NCI-H524 treated with DMSO at 0.1 percent for 48 hours (cell line): ENCODE data around the gene INHBB.
"Not testable (repeated sequence)": the region's sequence is repeated elsewhere in the genome, so short reads cannot be mapped to it uniquely, and the experiment has no call there.

Source experiments
- DNase-seq: peaks from one replicate; lab custom pipeline; 2025; lab: John Stamatoyannopoulos, UW

INHBB gene

DNA sequence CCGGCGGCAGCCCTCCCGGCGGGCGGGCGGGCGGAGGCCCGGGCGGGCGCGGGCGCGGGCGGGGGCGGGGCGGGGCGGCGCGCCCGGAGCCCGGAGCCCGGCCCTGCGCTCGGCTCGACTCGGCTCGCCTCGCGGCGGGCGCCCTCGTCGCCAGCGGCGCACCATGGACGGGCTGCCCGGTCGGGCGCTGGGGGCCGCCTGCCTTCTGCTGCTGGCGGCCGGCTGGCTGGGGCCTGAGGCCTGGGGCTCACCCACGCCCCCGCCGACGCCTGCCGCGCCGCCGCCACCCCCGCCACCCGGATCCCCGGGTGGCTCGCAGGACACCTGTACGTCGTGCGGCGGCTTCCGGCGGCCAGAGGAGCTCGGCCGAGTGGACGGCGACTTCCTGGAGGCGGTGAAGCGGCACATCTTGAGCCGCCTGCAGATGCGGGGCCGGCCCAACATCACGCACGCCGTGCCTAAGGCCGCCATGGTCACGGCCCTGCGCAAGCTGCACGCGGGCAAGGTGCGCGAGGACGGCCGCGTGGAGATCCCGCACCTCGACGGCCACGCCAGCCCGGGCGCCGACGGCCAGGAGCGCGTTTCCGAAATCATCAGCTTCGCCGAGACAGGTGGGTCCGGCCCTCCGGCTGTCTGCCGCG is at the start of gene INHBB:
Gene INHBB, plus strand, starts transcription at position 111 of the 641 bp plus-strand sequence. Its CDS starts 53 bp downstream, at position 164.
- DNase-seq = no peak

- DNase-seq = no peak
These were observed 47.6 kb upstream of the INHBB start for GRCh38 chr2:120298173-120298835.

- DNase-seq = no peak
These were observed 46.9 kb upstream of the INHBB start for GRCh38 chr2:120299004-120299403.

- DNase-seq = no peak
These were observed 46.4 kb upstream of the INHBB start for GRCh38 chr2:120299561-120299960.

DNA sequence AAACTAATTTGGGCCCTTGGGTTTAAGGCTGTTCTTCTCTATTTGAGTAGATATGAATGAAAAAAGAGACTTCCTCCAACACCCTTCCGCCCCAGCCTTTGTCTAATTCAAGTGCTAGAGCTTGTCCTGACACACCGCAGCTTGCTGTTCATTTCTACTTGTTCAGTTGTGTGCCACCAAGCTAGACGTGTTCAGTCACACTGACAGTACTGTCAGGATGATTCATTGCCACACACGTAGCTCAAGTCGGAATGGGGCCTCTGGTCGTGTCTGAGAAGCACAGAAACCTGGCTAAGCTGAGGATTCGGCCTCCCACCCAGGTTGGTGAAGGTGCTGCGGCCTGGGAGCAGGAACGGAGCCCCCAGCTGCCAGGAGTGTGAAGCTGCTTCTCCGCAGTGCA is 45.6 kb upstream of the INHBB start:
- DNase-seq = no peak

- no peak for DNase-seq
These were observed 44.7 kb upstream of the INHBB start for GRCh38 chr2:120301284-120301683.

- DNase-seq = no peak
These were observed 43.6 kb upstream of the INHBB start for GRCh38 chr2:120302301-120302700.

DNA sequence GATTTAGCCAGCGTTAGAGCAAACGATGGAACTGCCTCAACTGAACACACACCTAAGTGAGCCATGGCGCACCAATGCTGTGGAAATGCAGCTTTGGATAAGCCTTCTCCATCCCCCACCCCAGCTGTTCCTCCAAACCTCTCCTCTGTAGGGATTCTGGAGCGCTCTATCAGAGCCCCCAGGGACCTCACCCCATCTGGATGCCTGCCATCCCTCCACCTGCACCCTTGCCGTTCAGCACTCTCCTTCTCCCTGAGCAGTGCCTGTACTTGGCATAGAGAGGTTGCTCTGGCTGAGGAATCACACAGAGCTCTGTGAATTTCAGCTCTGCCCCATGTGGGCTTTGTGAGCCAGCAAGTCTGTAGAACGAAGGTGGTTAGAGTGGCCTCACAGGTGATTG is 42.8 kb upstream of the INHBB start:
- peak; percentile 70 for DNase-seq

DNA sequence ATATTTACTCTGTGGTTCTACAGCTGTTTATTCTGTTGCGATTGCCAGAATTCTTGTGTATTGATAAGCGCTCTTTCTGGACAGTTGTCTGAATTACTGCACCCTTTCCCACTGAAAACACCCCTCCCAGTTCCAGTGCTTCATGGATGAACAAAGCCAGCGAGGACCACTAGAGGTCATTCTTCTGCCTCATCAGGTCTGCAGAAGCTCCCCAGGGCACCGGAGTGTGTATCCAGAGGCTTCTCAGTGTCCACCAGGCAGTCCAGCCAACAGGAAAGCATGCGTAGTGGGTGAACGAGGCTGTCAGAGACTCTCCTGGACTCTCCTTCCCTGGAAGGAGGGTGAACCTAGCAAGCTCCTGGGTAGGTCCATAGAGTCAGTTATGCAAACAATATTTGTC is 40.6 kb upstream of the INHBB start:
- no peak for DNase-seq

GRCh38 chr2:120305937-120306490 is 39.9 kb upstream of the INHBB start:
- DNase-seq = no peak

DNA sequence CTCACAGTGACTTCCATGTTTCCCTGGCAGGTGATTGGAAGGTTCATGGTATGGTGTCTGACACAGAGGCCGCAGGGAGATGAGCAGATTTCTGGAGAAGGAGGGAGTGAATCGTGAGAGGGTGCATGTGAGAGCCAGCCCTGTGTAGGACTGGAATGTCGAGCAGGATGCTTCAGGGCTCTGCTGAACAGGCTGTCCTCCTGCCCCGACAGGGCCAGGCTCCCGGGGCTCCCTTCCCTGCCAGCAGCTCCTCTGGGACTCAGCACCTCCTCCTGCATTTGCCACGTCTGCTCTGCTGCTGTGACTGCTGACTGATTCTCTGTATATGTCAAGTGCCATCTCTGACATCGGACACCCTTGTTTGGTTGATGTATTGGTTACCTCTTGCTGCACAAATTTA is 38.5 kb upstream of the INHBB start:
- DNase-seq = no peak

DNA sequence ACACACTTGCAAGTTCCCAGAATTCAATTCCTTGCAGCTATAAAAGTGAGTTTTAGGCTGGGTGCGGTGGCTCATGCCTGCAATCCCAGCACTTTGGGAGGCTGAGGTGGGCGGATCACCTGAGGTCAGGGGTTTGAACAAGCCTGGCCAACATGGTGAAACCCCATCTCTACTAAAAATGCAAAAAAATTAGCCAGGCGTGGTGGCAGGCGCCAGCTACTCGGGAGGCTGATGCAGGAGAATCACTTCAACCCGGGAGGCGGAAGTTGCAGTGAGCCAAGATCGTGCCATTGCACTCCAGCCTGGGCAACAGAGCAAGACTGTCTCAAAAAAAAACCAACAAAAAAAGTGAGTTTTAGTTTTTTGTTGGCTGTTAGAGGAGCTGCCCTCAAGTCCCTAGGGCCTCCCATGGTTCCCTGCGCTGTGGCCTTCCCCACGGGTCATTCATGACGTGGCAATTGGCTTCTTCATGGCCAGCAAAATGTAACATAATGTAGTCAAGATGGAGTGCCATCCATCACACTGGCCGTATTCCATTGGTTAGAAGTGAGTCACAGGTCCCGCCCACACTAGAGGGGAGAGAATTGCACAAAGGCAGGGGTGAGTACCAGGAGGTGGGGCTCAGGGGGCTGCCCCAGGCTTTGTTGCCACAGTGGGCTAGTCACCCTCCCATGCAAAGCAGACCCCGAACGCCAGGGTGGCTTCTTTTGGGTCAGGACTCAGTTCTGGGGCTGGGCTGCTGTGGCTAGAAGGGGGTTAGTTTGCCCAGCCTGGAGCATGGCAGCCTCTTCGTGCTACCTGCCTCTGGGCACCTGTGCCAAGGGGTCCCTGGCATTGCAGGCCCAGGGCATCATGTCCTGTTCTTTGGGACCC is 37.7 kb upstream of the INHBB start:
- DNase-seq = no peak

- no peak for DNase-seq
These were observed 35.8 kb upstream of the INHBB start for GRCh38 chr2:120310136-120310535.

- DNase-seq = not testable (repeated sequence)
These were observed 35.1 kb upstream of the INHBB start for GRCh38 chr2:120310841-120311240.

DNA sequence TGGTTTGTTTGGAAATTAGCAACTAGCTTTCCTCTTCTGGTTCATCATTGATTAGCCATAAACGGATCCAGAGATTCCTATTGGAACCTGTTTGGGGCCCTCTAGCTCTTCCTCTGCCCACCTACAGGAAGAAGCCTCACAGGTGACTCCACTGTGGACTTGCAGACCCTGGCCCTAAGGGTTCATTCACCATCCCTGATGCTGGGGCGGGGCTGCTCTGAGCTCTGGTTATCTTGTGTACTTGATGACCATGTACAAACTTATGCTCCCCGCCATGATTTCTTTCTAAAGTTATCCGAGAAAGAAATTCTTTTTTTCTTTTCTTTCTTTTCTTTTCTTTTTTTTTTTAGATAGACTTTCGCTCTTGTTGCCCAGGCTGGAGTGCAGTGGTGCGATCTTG is 33.9 kb upstream of the INHBB start:
- no peak for DNase-seq

DNA sequence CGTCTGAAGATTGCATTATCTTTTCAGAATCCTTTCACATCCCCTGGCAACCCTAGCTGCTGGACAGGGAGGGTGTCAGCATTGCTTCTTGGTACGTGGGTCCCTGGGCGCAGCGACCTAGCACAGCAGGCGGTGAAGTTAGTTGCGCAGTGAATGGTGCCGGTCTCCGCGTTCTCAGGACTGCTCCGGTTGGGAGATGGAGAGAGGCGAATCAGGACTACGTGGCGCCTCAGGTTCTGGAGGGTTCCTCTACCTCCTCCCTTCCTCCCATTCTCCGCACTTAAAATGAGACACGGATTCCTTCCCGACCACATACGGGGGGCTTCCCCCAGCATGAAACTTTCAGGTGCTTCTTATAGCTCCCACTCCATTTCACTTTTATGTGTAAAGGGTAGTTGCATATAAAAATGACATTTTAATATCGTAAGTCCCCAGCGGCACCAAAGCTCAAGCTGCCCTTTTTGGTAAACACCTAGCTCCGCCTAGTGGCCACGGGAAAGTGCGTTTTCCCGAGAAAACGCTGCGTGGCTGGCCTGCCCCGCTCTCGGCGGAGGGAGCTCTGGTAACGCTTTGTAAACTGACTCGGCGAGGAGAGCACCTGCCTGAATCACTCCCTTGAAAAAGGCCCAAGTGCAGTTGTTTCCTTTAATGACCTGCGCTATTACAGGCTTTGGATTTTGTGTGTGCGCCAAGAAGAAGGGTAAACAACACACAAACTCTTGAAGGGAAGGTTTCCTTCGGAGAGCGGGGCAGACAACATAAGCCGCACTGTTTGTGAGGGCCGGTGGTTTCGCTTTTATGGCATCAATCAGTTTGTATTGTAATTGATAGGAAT is 32.9 kb upstream of the INHBB start:
- DNase-seq = no peak

DNA sequence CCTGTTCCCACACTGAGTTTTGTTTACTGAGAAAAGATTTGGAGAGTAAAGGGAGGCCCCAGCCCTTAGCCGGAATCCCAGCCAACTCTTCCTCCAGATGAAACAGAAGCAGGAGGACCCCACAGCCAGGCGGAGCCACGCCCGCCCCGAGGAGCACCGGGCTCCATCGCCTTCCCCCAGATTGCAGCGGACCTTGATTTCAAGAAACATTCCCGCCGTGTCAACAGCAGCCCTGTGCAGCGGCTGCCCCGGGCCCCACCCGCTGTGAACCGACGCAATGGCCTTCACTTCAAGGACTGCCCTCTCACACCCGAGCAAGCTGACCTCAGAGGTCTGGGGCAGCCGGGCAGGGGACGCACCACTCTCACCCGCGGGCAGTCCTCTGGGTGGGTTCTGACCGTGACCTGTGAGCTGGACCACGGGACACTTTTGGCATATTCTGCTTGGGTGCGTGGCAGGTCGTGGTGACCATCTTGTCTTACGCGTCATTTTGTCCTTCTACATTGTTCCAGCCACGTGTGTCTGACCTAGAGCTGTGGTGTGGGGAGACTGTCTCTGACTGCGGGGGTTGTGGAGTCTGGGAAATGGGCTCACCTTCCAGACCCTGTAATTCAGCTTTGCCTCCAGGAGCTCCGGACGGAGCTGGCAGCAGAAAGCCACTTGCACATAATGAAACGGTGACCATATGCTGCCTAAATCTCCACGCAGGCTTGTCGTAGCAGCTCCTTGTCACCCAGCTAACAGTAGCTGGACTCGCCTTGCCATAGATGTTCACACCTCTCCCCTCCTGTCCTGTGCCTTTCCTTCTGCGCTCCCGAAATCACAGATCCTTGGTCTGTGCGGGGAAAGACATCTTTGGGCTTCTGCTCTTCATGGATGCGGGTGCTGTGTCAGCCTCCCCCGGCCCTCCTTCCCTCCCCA is 32.0 kb upstream of the INHBB start:
- DNase-seq = peak; percentile 61

DNA sequence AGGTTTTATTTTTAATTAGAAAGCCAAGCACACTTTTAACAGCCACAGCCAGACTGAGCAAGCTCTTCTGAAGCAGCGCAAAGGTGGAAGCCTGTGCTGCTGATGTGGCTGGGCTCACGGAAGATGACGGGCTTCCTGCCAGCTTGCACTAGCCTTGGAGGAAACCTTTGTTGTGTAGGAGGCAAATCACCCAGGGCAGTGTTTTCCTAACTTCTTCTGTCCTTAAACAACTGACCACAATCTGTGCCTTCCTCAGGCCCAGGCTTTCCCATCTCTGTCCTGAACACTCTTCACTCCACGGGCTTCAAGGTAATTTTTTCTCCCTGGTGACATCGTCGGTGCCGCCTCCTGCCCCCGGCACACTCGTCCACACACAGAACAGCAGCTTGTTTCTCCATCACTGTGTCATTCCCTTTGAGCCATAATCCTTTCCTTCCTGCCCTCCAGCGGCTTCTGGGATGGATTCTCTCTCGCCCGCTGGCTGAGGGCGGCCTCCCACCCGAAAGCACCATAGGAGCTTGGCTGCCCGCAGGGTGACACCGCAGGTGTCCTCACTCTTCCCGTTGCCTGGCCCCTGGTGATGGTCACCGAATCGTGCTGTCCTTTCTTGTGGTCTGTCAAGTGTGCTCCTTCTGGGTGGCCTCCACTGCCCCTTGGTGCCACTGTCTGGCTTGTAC is 31.1 kb upstream of the INHBB start:
- no peak for DNase-seq

DNA sequence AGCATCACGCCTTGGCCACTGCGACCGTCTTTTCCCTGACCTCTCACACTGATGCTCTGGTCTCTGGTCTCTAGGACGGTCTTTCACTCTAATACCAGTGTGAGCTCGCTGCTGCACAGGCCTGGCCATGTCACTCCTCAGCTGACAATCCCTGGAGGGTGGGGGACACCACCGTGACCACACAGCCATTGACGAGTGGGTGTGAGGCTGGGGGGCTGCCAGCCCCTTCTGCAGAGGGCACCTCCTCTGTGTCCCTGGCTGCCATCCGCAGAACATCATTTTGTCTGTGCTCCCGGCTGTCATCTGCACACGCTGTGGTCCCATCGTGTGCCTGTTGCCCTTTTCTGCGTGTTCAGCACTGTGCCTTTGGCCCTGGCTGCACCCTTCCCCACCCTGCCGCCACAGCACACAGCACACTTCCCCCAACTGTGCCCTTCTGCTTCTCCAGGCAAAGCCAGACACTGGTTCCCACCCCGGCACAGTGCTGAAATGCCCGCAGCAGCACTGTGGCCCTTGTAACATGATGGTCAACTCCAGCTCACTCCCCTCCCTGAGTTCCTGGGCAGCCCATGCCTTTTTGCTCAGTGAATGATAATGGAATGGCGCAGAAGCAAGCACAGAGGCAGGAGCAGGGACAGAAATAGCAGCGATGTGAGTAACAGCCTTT is 30.4 kb upstream of the INHBB start:
- DNase-seq = no peak

GRCh38 chr2:120316071-120316470 is 29.9 kb upstream of the INHBB start:
- DNase-seq = no peak
